ENCODE data around the gene CD38. TPM values are rescaled to one million over a fixed set of nuclear protein-coding genes. Genes with fewer than 3 reads are reported as not detected.

Gene CD38
- total RNA-seq, 1 donor from 2014 or later, result 1.0 TPM

DNA sequence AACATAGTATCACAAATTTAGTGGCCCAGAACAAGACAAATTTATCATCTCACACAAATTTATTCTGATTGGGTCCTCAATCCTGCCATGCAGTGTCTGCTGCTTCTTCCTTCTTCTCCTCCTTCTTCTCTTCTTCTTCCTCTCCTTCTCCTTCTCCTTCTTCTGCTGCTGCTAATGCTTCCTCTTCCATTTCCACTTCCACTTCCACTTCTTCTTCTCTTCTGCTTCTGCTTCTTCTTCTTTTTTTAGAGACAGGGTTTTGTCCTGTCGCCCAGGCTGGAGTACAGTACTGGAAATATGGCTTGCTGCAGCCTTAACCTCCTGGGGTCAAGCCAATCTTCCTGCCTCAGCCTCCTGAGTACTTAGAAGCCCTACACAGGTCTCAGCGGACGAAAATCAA lies 122.9 kb downstream of the CD38 start:
- Histone ChIP-seq H3K4me1 (ENCODE audit: control insufficient read depth in 3 of 3, insufficient read depth in 3 of 3, low read length in 3 of 3) (no peaks in the 10 kb centered on the region), H3K4me3 (ENCODE audit: low read length in 3 of 3) (no peak overlapping the region), H3K27ac (ENCODE audit: low read depth, low read length) (no peak overlapping the region), H3K9me3 (ENCODE audit: control insufficient read depth in 3 of 3, low read length in 3 of 3) (no peaks in the 10 kb centered on the region), H3K9ac (ENCODE audit: low read depth in 1 of 3, low read length in 3 of 3) (no peak overlapping the region), H3K27me3 (ENCODE audit: control insufficient read depth in 3 of 3, insufficient read depth in 3 of 3, low read length in 3 of 3) (no peaks in the 10 kb centered on the region), H3K36me3 (ENCODE audit: control insufficient read depth in 3 of 3, insufficient read depth in 3 of 3, low read length in 3 of 3) (no peaks in the 10 kb centered on the region)

DNA sequence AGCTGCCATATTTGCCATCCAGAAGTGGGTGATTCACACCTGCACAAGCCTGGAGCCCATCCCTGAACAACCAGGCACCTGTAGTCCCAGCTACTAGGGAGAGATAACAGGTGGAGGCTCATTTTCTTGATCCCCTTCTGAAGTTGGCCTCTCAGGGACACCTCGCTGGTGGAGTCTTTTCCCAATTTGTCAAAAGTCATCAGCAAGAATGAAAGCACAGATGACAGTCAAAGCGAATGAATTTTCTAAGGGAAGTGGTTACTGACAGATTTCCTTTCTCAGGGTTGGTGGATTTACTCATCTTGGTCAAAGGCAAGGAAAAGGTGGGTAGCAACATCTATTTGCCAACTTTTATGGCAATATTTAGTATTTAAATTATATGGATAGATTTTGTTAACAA lies 123.9 kb downstream of the CD38 start:
- no peaks in the 10 kb centered on the region for H3K36me3 ChIP-seq (ENCODE audit: control insufficient read depth in 3 of 3, insufficient read depth in 3 of 3, low read length in 3 of 3)
- no peak overlapping the region for H3K27ac ChIP-seq (ENCODE audit: low read depth, low read length)
- no peaks in the 10 kb centered on the region for H3K4me1 ChIP-seq (ENCODE audit: control insufficient read depth in 3 of 3, insufficient read depth in 3 of 3, low read length in 3 of 3)
- H3K9me3 ChIP-seq (ENCODE audit: control insufficient read depth in 3 of 3, low read length in 3 of 3), result no peaks in the 10 kb centered on the region
- no peak overlapping the region for H3K9ac ChIP-seq (ENCODE audit: low read depth in 1 of 3, low read length in 3 of 3)
- H3K27me3 ChIP-seq (ENCODE audit: control insufficient read depth in 3 of 3, insufficient read depth in 3 of 3, low read length in 3 of 3), result no peaks in the 10 kb centered on the region
- no peak overlapping the region for H3K4me3 ChIP-seq (ENCODE audit: low read length in 3 of 3)

DNA sequence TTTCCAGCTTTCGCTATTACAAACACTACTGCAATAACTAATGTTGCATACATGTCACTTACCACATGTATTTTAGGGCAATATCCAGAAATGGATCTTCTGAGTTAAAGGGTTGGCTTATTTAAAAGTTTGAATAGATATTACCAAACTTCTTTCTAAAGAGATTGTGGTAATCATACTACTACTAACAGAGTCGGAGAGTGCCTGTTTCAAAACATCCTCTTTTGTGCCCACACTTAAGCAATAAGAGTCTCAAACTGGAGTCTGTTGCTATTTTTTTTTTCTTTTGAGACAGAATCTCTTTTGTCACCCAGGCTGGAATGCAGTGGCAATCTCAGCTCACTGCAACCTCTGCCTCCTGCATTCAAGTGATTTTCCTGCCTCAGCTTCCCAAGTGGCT lies 124.6 kb downstream of the CD38 start:
- Histone ChIP-seq H3K9me3 (ENCODE audit: control insufficient read depth in 3 of 3, low read length in 3 of 3) (no peaks in the 10 kb centered on the region), H3K36me3 (ENCODE audit: control insufficient read depth in 3 of 3, insufficient read depth in 3 of 3, low read length in 3 of 3) (no peaks in the 10 kb centered on the region), H3K27me3 (ENCODE audit: control insufficient read depth in 3 of 3, insufficient read depth in 3 of 3, low read length in 3 of 3) (no peaks in the 10 kb centered on the region), H3K4me3 (ENCODE audit: low read length in 3 of 3) (no peak overlapping the region), H3K27ac (ENCODE audit: low read depth, low read length) (no peak overlapping the region), H3K4me1 (ENCODE audit: control insufficient read depth in 3 of 3, insufficient read depth in 3 of 3, low read length in 3 of 3) (no peaks in the 10 kb centered on the region), H3K9ac (ENCODE audit: low read depth in 1 of 3, low read length in 3 of 3) (no peak overlapping the region)

Other genes starting within 250 kb of the CD38 start
- 133 TPM for gene FBXL5, start 123.0 kb upstream of the CD38 start, total RNA-seq
- 12.0 TPM for gene FAM200B, start 96.5 kb upstream of the CD38 start, total RNA-seq
- 5.2 TPM for gene BST1, start 75.3 kb upstream of the CD38 start, total RNA-seq
- gene FGFBP1, start 160.4 kb downstream of the CD38 start, total RNA-seq, result not detected
- gene FGFBP2, start 184.8 kb downstream of the CD38 start, total RNA-seq, result not detected

Measured in skeletal muscle tissue (tissue), 4 donors.